ENCODE results near the gene SPECC1. TPM values are rescaled to one million over a fixed set of nuclear protein-coding genes. Genes with fewer than 3 reads are reported as not detected.

SPECC1 gene
- total RNA-seq, 1 experiment from 2014 or later, result 128 TPM

- POLR2A ChIA-PET (ENCODE audit: unreplicated experiment), result no interaction called here
- CTCF ChIA-PET, result no interaction called here
- Histone ChIP-seq H3K4me2 (no peak overlapping the region), H3K36me3 (ENCODE audit: low read depth) (no peaks in the 10 kb centered on the region), H3K4me1 (replicated peaks; ENCODE audit: insufficient read depth) (no peaks in the 10 kb centered on the region), H3K9me3 (ENCODE audit: insufficient read depth, low read depth) (no peaks in the 10 kb centered on the region), H4K20me1 (ENCODE audit: insufficient read depth) (no peaks in the 10 kb centered on the region), H2AFZ (no peak overlapping the region), H3K4me3 (no peak overlapping the region), H3K9me2 (ENCODE audit: insufficient read depth) (no peaks in the 10 kb centered on the region), H3K27ac (no peak overlapping the region), H3F3A (ENCODE audit: insufficient read depth, low read depth) (0 out of 2 replicates have a peak, but pooled peaks cover 3% of the 10 kb centered on the region), H3K27me3 (ENCODE audit: insufficient read depth, low read depth) (no peaks in the 10 kb centered on the region), H3K79me2 (ENCODE audit: low read depth) (no peaks in the 10 kb centered on the region)
- intact Hi-C loops (cut with micrococcal nuclease; ENCODE audit: unreplicated experiment), result no loop called here
- no TSS peak for BruUV-seq (replicated peaks)
- no peak for DNase-seq
- TF ChIP-seq, protein P1, sequence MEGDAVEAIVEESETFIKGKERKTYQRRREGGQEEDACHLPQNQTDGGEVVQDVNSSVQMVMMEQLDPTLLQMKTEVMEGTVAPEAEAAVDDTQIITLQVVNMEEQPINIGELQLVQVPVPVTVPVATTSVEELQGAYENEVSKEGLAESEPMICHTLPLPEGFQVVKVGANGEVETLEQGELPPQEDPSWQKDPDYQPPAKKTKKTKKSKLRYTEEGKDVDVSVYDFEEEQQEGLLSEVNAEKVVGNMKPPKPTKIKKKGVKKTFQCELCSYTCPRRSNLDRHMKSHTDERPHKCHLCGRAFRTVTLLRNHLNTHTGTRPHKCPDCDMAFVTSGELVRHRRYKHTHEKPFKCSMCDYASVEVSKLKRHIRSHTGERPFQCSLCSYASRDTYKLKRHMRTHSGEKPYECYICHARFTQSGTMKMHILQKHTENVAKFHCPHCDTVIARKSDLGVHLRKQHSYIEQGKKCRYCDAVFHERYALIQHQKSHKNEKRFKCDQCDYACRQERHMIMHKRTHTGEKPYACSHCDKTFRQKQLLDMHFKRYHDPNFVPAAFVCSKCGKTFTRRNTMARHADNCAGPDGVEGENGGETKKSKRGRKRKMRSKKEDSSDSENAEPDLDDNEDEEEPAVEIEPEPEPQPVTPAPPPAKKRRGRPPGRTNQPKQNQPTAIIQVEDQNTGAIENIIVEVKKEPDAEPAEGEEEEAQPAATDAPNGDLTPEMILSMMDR (conservative IDR thresholded peaks at IDR 0.05), result no peak
- TF ChIP-seq EZH2 (IDR thresholded peaks at IDR 0.05; ENCODE audit: low read depth), result no peak
Observed at GRCh38 chr17:20276421-20276820, 267.3 kb downstream of the SPECC1 start.

- no peak overlapping the region for H3K4me3 ChIP-seq
- POLR2A ChIA-PET (ENCODE audit: unreplicated experiment), result no interaction called here
- no peaks in the 10 kb centered on the region for H3K36me3 ChIP-seq (ENCODE audit: low read depth)
- CTCF ChIA-PET, result interaction anchor here (0.7 kb wide), 1 partner anchor 497 kb away, joined by 3 read pairs; no protein-coding TSS in a partner anchor
- no peak for DNase-seq
- no peak overlapping the region for H3K4me2 ChIP-seq
- no TSS peak for BruUV-seq (replicated peaks)
- 0 out of 2 replicates have a peak, but pooled peaks cover 3% of the 10 kb centered on the region for H3F3A ChIP-seq (ENCODE audit: insufficient read depth, low read depth)
- H3K27me3 ChIP-seq (ENCODE audit: insufficient read depth, low read depth), result no peaks in the 10 kb centered on the region
- intact Hi-C loops (cut with micrococcal nuclease; ENCODE audit: unreplicated experiment), result no loop called here
- H3K9me2 ChIP-seq (ENCODE audit: insufficient read depth), result no peaks in the 10 kb centered on the region
- H4K20me1 ChIP-seq (ENCODE audit: insufficient read depth), result no peaks in the 10 kb centered on the region
- TF ChIP-seq, protein P1 (conservative IDR thresholded peaks at IDR 0.05), result no peak
- no peak for TF ChIP-seq EZH2 (IDR thresholded peaks at IDR 0.05; ENCODE audit: low read depth)
- H2AFZ ChIP-seq, result no peak overlapping the region
- H3K79me2 ChIP-seq (ENCODE audit: low read depth), result no peaks in the 10 kb centered on the region
- no peaks in the 10 kb centered on the region for H3K4me1 ChIP-seq (replicated peaks; ENCODE audit: insufficient read depth)
- no peaks in the 10 kb centered on the region for H3K9me3 ChIP-seq (ENCODE audit: insufficient read depth, low read depth)
- no peak overlapping the region for H3K27ac ChIP-seq
Observed at GRCh38 chr17:20278805-20279204, 269.6 kb downstream of the SPECC1 start.

DNA sequence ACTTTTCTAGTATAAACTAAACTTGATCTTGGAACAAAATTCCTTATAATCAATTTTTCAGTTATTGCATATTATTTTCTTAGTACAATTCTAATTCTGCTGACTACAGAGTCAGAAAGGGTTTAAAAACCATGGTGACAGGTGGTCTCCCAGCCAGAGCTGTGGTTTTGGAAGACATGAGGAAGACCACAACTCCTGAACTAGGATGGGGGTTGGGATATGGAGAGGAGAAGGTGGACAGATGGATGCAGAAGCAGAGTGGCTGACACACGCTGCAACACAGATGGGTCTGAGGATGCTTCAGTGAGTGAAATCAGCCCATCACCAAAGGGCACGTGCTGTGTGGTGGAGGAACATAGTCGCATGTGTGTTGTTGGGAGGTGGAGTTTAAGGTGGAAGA, 270.5 kb downstream of the SPECC1 start:
- intact Hi-C loops (cut with micrococcal nuclease; ENCODE audit: unreplicated experiment), result no loop called here
- ChIA-PET POLR2A (ENCODE audit: unreplicated experiment) (no interaction called here), CTCF (no interaction called here)
- 0 out of 2 replicates have a peak, but pooled peaks cover 3% of the 10 kb centered on the region for H3F3A ChIP-seq (ENCODE audit: insufficient read depth, low read depth)
- no peaks in the 10 kb centered on the region for H3K9me3 ChIP-seq (ENCODE audit: insufficient read depth, low read depth)
- H3K4me1 ChIP-seq (replicated peaks; ENCODE audit: insufficient read depth), result no peaks in the 10 kb centered on the region
- no peaks in the 10 kb centered on the region for H4K20me1 ChIP-seq (ENCODE audit: insufficient read depth)
- H2AFZ ChIP-seq, result no peak overlapping the region
- DNase-seq, result no peak
- no peak overlapping the region for H3K4me3 ChIP-seq
- no peaks in the 10 kb centered on the region for H3K79me2 ChIP-seq (ENCODE audit: low read depth)
- no peak overlapping the region for H3K27ac ChIP-seq
- H3K36me3 ChIP-seq (ENCODE audit: low read depth), result no peaks in the 10 kb centered on the region
- H3K4me2 ChIP-seq, result no peak overlapping the region
- BruUV-seq (replicated peaks), result no TSS peak
- H3K9me2 ChIP-seq (ENCODE audit: insufficient read depth), result no peaks in the 10 kb centered on the region
- TF ChIP-seq, protein P1 (conservative IDR thresholded peaks at IDR 0.05), result no peak
- no peak for TF ChIP-seq EZH2 (IDR thresholded peaks at IDR 0.05; ENCODE audit: low read depth)
- no peaks in the 10 kb centered on the region for H3K27me3 ChIP-seq (ENCODE audit: insufficient read depth, low read depth)

Measured in PC-9 (cell line).